K562 (cell line): Measurements from ENCODE around the gene C1GALT1C1. TPM values are rescaled to one million over a fixed set of nuclear protein-coding genes. Genes with fewer than 3 reads are reported as not detected.
A peak's percentile ranks its signal among the peaks of the same experiment; 100 is the strongest.

Experiments
- ELF1 ChIP-seq: fragments of 200-800 bp; sonication (Bioruptor generic); IDR thresholded peaks from 2 replicates; pipeline ENCODE4 v1.6.1; 2016; ENCODE audit warnings: missing genetic modification characterization, missing compliant biosample characterization
- ELF4 ChIP-seq: fragments of 450-650 bp; formaldehyde crosslinking; IDR thresholded peaks from 2 replicates; pipeline ENCODE4 v1.4.0; 2022; ENCODE audit warnings: missing genetic modification characterization
- HBP1 ChIP-seq: fragments of 450-650 bp; formaldehyde crosslinking; IDR thresholded peaks from 2 replicates; pipeline ENCODE4 v1.4.0; 2022; ENCODE audit warnings: missing genetic modification characterization
- MAZ ChIP-seq, 2 experiments: fragments of 450-650 bp in 1 of 2; sonication (generic) in 1 of 2; formaldehyde crosslinking; IDR thresholded peaks in 1 of 2; conservative IDR thresholded peaks in 1 of 2; 2 replicates each; pipeline versions ENCODE4 v1.4.0 to v1.5.0; 2020; ENCODE audit warnings: mild to moderate bottlenecking in 1 of 2, missing genetic modification reagents in 1 of 2
- NR2C1 ChIP-seq, 2 experiments: fragments of 450-650 bp; IDR thresholded peaks; 2 replicates each; pipeline ENCODE4 v1.6.1; 2017; ENCODE audit warnings: mild to moderate bottlenecking in 2 of 2, antibody characterized with exemption in 1 of 2, inconsistent platforms in 1 of 2, missing compliant biosample characterization in 1 of 2, missing genetic modification characterization in 1 of 2
- POLR2A ChIP-seq: fragments of 450-650 bp; conservative IDR thresholded peaks from 2 replicates; pipeline ENCODE4 v1.6.1; 2016
- THRAP3 ChIP-seq: fragments of 450-650 bp; IDR thresholded peaks from 2 replicates; pipeline ENCODE4 v1.6.1; 2016; ENCODE audit warnings: mild to moderate bottlenecking, inconsistent platforms, borderline replicate concordance
- TRIM25 ChIP-seq: fragments of 450-650 bp; IDR thresholded peaks from 2 replicates; pipeline ENCODE4 v1.7.0; 2016; ENCODE audit warnings: borderline replicate concordance
- ZNF766 ChIP-seq: fragments of 200-800 bp; sonication (Bioruptor generic); conservative IDR thresholded peaks from 2 replicates; pipeline ENCODE4 v1.6.1; 2016; ENCODE audit warnings: missing genetic modification characterization, missing compliant biosample characterization
- polyA plus RNA-seq, 8 experiments: library from polyadenylated mRNA; depleted of rRNA in 4 of 8; stranded (reverse) in 5 of 8; unstranded in 3 of 8; fragments of >200 nt; fragmentation: Nextera tagmentation in 2 of 8; fragmentation: Illumina TruSeq in 1 of 8; extraction: Ambion mirVana in 2 of 8; extraction: Trizol in 1 of 8; gene quantifications; 2 replicates each; pipeline versions ENCODE4 v1.2.1 to v1.2.3, GENCODE V29; 2011 to 2014; ENCODE audit warnings: inconsistent platforms in 1 of 8, missing spikeins in 1 of 8
- total RNA-seq, 7 experiments: library from RNA; depleted of rRNA in 6 of 7; stranded (reverse); fragments of >200 nt in 6 of 7; fragmentation: Illumina TruSeq in 2 of 7; extraction: Trizol in 2 of 7; gene quantifications; 2 replicates each; pipeline versions ENCODE4 v1.2.1 to v1.2.3, GENCODE V29; 2011 to 2021; ENCODE audit warnings: low replicate concordance in 1 of 7
- TF ChIP-seq, protein P1 (sequence below), 2 experiments: fragments of 450-650 bp; conservative IDR thresholded peaks; 2 replicates each; pipeline ENCODE4 v1.6.1; 2017; ENCODE audit warnings: mild to moderate bottlenecking in 2 of 2, moderate library complexity in 2 of 2

C1GALT1C1 gene
- total and polyA plus RNA-seq, 9 of the 15 experiments (the other 6 are each of a cell fraction or from before 2014, with no cell fraction given): 9.6 to 49.4 (median 17.1) TPM

DNA sequence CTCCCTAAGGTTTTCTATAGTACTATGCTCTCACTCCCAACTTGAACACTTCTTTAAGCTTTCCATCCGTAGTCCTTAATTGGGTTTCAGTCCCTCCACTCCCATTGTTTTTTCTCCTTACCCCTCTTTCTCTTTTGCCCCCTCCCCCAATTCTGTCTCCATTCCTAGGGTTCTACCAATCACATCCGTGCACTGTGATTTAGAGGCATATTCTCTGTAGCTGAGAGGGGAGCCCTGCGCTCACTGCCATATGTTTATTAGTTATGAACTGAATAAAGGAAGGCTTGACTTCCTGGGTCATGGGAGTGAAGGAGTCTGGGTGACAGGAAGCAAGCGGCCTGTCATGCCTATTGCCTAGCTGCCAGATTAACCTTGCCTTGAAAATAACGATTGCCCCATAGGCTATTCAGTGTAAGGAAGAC, 25.5 kb downstream of the C1GALT1C1 start (continued):
- 0 out of 2 replicates have a peak, but pooled peaks have one; percentile 45 for TF ChIP-seq THRAP3
- peak; percentile 56 for TF ChIP-seq POLR2A
- TF ChIP-seq, protein P1, sequence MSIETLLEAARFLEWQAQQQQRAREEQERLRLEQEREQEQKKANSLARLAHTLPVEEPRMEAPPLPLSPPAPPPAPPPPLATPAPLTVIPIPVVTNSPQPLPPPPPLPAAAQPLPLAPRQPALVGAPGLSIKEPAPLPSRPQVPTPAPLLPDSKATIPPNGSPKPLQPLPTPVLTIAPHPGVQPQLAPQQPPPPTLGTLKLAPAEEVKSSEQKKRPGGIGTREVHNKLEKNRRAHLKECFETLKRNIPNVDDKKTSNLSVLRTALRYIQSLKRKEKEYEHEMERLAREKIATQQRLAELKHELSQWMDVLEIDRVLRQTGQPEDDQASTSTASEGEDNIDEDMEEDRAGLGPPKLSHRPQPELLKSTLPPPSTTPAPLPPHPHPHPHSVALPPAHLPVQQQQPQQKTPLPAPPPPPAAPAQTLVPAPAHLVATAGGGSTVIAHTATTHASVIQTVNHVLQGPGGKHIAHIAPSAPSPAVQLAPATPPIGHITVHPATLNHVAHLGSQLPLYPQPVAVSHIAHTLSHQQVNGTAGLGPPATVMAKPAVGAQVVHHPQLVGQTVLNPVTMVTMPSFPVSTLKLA (conservative IDR thresholded peaks at IDR 0.05): 0 out of 4 replicates have a peak, but pooled peaks of 1 of the 2 experiments have one; percentile 4
- TF ChIP-seq HBP1: 0 out of 2 replicates have a peak, but pooled peaks have one; percentile 20
- 0 out of 2 replicates have a peak, but pooled peaks have one; percentile 37 for TF ChIP-seq TRIM25
- 0 out of 2 replicates have a peak, but pooled peaks have one; percentile 19 for TF ChIP-seq ELF4 (CRISPR knock-in tag)
- TF ChIP-seq ZNF766 (CRISPR knock-in tag): 0 out of 2 replicates have a peak, but pooled peaks have one; percentile 48
- no peak for TF ChIP-seq MAZ (CRISPR knock-in tag; conservative IDR thresholded peaks at IDR 0.05 in 1 of 2, IDR thresholded peaks at IDR 0.05 in 1 of 2)
- 0 out of 2 replicates have a peak, but pooled peaks have one; percentile 55 for TF ChIP-seq ELF1 (tag)
- TF ChIP-seq NR2C1 (IDR thresholded peaks at IDR 0.05): peak; percentile 52; the same call in 1 of the 2 replicates
- peak; percentile 64 for TF ChIP-seq NR2C1 (tag; IDR thresholded peaks at IDR 0.05)
